ENCODE data around the gene AHCYL2. TPM values are rescaled to one million over a fixed set of nuclear protein-coding genes. Genes with fewer than 3 reads are reported as not detected.
"Not testable (repeated sequence)": the region's sequence is repeated elsewhere in the genome, so short reads cannot be mapped to it uniquely, and the experiment has no call there.

The AHCYL2 gene
- total RNA-seq, 1 experiment from 2014 or later: 23.2 TPM

- H2BK120ac ChIP-seq (ENCODE audit: low read depth, low read length, poor library complexity, severe bottlenecking); H3K56ac ChIP-seq (ENCODE audit: insufficient read length, low read depth, low read length); H2AFZ ChIP-seq (ENCODE audit: low read length); H3K18ac ChIP-seq (ENCODE audit: insufficient read length, low read depth, low read length); H4K91ac ChIP-seq (ENCODE audit: insufficient read length, low read depth, low read length); H3K14ac ChIP-seq (ENCODE audit: insufficient read depth, low read length); H4K8ac ChIP-seq (replicated peaks; ENCODE audit: insufficient read length, low read depth, low read length); H2BK12ac ChIP-seq (ENCODE audit: insufficient read length, low read depth, low read length); H3K27ac ChIP-seq (ENCODE audit: insufficient read length, low read depth, low read length); H3K23ac ChIP-seq (ENCODE audit: insufficient read length, low read depth, low read length); H2AK5ac ChIP-seq (ENCODE audit: insufficient read length, low read length); H3K9ac ChIP-seq (ENCODE audit: extremely low read depth, insufficient read length, low read length); H3K4me1 Mint-ChIP-seq; DNase-seq; H4K20me1 ChIP-seq (ENCODE audit: control insufficient read depth, insufficient read depth, insufficient read length); H3K23me2 ChIP-seq (ENCODE audit: insufficient read length, low read depth, low read length, poor library complexity, severe bottlenecking); H3K9me3 ChIP-seq (ENCODE audit: control insufficient read depth, low read depth, low read length); H3K4me1 ChIP-seq (ENCODE audit: insufficient read depth, low read length); H3K4me3 Mint-ChIP-seq; H2BK20ac ChIP-seq (ENCODE audit: low read depth, low read length, poor library complexity, severe bottlenecking); H3K79me2 ChIP-seq (ENCODE audit: insufficient read depth, low read length); H2BK5ac ChIP-seq (ENCODE audit: insufficient read length, low read length); H2BK15ac ChIP-seq (ENCODE audit: low read depth, low read length); H3K27me3 ChIP-seq (ENCODE audit: insufficient read depth, low read length); H3K4me2 ChIP-seq (ENCODE audit: insufficient read depth, insufficient read length, low read length); H3K27me3 Mint-ChIP-seq (ENCODE audit: low read depth); H3K79me1 ChIP-seq (ENCODE audit: insufficient read depth, low read depth, low read length, poor library complexity, severe bottlenecking); H4K5ac ChIP-seq (ENCODE audit: insufficient read length, low read depth, low read length); H3T11ph ChIP-seq (ENCODE audit: low read length); H3K4ac ChIP-seq (ENCODE audit: low read depth, low read length): not testable (repeated sequence)
- peak overlapping the region in 1 of 3 experiments; percentile 52; a peak in 1 of 7 replicates for H3K27ac Mint-ChIP-seq
- H3K36me3 Mint-ChIP-seq (ENCODE audit: insufficient read depth in 1 of 3, low read depth in 3 of 3): peaks cover 23 to 39% (median 36%) of the 10 kb centered on the region in 3 experiments
- H3K9me3 Mint-ChIP-seq: peaks cover 22 to 27% of the 10 kb centered on the region in 2 experiments
- WGBS (ENCODE audit: extremely low coverage, insufficient read length, low lambda C conversion rate): no CpG with 5 or more reads among the region's 34 CpGs
Observed at GRCh38 chr7:129216101-129216715, 8.6 kb upstream of the AHCYL2 start.

- H3K27me3 ChIP-seq (ENCODE audit: insufficient read depth, low read length); H3K4me2 ChIP-seq (ENCODE audit: insufficient read depth, insufficient read length, low read length); H3K27ac ChIP-seq (ENCODE audit: insufficient read length, low read depth, low read length); H3K9ac ChIP-seq (ENCODE audit: extremely low read depth, insufficient read length, low read length); H3K27me3 Mint-ChIP-seq (ENCODE audit: low read depth); H2BK120ac ChIP-seq (ENCODE audit: low read depth, low read length, poor library complexity, severe bottlenecking); H3T11ph ChIP-seq (ENCODE audit: low read length); H3K4me1 Mint-ChIP-seq; H2AK5ac ChIP-seq (ENCODE audit: insufficient read length, low read length); H3K14ac ChIP-seq (ENCODE audit: insufficient read depth, low read length); H3K4ac ChIP-seq (ENCODE audit: low read depth, low read length); H2AFZ ChIP-seq (ENCODE audit: low read length); DNase-seq; H2BK5ac ChIP-seq (ENCODE audit: insufficient read length, low read length); H4K8ac ChIP-seq (replicated peaks; ENCODE audit: insufficient read length, low read depth, low read length); H3K27ac Mint-ChIP-seq; H2BK12ac ChIP-seq (ENCODE audit: insufficient read length, low read depth, low read length); H4K5ac ChIP-seq (ENCODE audit: insufficient read length, low read depth, low read length); H2BK20ac ChIP-seq (ENCODE audit: low read depth, low read length, poor library complexity, severe bottlenecking); H3K23ac ChIP-seq (ENCODE audit: insufficient read length, low read depth, low read length); H2BK15ac ChIP-seq (ENCODE audit: low read depth, low read length); H3K4me1 ChIP-seq (ENCODE audit: insufficient read depth, low read length); H4K20me1 ChIP-seq (ENCODE audit: control insufficient read depth, insufficient read depth, insufficient read length); H3K23me2 ChIP-seq (ENCODE audit: insufficient read length, low read depth, low read length, poor library complexity, severe bottlenecking); H4K91ac ChIP-seq (ENCODE audit: insufficient read length, low read depth, low read length); H3K79me2 ChIP-seq (ENCODE audit: insufficient read depth, low read length); H3K56ac ChIP-seq (ENCODE audit: insufficient read length, low read depth, low read length); H3K18ac ChIP-seq (ENCODE audit: insufficient read length, low read depth, low read length); H3K9me3 ChIP-seq (ENCODE audit: control insufficient read depth, low read depth, low read length); H3K79me1 ChIP-seq (ENCODE audit: insufficient read depth, low read depth, low read length, poor library complexity, severe bottlenecking): not testable (repeated sequence)
- no CpG with 5 or more reads among the region's 8 CpGs for WGBS (ENCODE audit: extremely low coverage, insufficient read length, low lambda C conversion rate)
- peak overlapping the region in 1 of 2 experiments; percentile 32; a peak in 1 of 5 replicates for H3K4me3 Mint-ChIP-seq
- peaks cover 18 to 32% (median 29%) of the 10 kb centered on the region in 3 experiments for H3K36me3 Mint-ChIP-seq (ENCODE audit: insufficient read depth in 1 of 3, low read depth in 3 of 3)
- H3K9me3 Mint-ChIP-seq: peaks cover 22 to 27% of the 10 kb centered on the region in 2 experiments
Observed at GRCh38 chr7:129216821-129217416, 7.9 kb upstream of the AHCYL2 start.

Data from H9 (cell line).